RWPE1 (cell line): ENCODE data around the gene SLC7A8.
"Not testable (repeated sequence)": the region's sequence is repeated elsewhere in the genome, so short reads cannot be mapped to it uniquely, and the experiment has no call there.

Experiments used
- CTCF ChIA-PET: fragments of 350-600 bp; sonication (Branson Sonifier 250); formaldehyde crosslinking; extraction: SDS; loops from one replicate; lab custom pipeline; 2021; lab: Yijun Ruan, JAX
- POLR2A ChIA-PET: fragments of 400-600 bp; formaldehyde crosslinking; extraction: SDS; loops from one replicate; lab custom pipeline; 2020; ENCODE audit warnings: antibody characterized with exemption; ENCODE audit not compliant: low non-redundant PET; lab: Yijun Ruan, JAX
- DNase-seq: peaks from one replicate; pipeline ENCODE4 v3.0.0; 2012; ENCODE audit warnings: low spot score
- H3K27ac ChIP-seq: fragments of 450-650 bp; 2 replicates; pipeline ENCODE4 v1.5.1; 2017
- CTCF ChIP-seq: fragments of 450-650 bp; conservative IDR thresholded peaks from 2 replicates; pipeline ENCODE4 v1.5.1; 2017; ENCODE audit warnings: low read depth, mild to moderate bottlenecking

SLC7A8 gene

GRCh38 chr14:23183479-23183878, at the start of gene SLC7A8:
TSS of gene SLC7A8 (minus strand) at chr14:23183660. CDS start at chr14:23182914, 746 bp downstream.
- CTCF ChIA-PET: interaction anchor here (0.7 to 4.7 kb wide), 3 partner anchors 62 to 65 kb away, joined by 3 to 78 read pairs (median 5); no protein-coding TSS in a partner anchor
- no peak for DNase-seq
- TF ChIP-seq CTCF: no peak
- POLR2A ChIA-PET: no interaction called here
- H3K27ac ChIP-seq: peak within 1 kb of the TSS; percentile 55

GRCh38 chr14:23232241-23232808, 48.9 kb upstream of the SLC7A8 start:
- DNase-seq, CTCF ChIA-PET, H3K27ac ChIP-seq, POLR2A ChIA-PET: not testable (repeated sequence)

GRCh38 chr14:23228812-23229211, 45.4 kb upstream of the SLC7A8 start:
- TF ChIP-seq CTCF: no peak
- POLR2A ChIA-PET: no interaction called here
- CTCF ChIA-PET: no interaction called here
- H3K27ac ChIP-seq: no peak overlapping the region
- DNase-seq: no peak

GRCh38 chr14:23227566-23227965, 44.1 kb upstream of the SLC7A8 start:
- H3K27ac ChIP-seq: no peak overlapping the region
- DNase-seq: no peak
- CTCF ChIA-PET: interaction anchor here (0.7 to 1.0 kb wide), 2 partner anchors 41 to 106 kb away, joined by 4 to 5 read pairs; no protein-coding TSS in a partner anchor
- no peak for TF ChIP-seq CTCF
- POLR2A ChIA-PET: interaction anchor here (0.6 kb wide), 1 partner anchor 298 kb away, joined by 10 read pairs; no protein-coding TSS in a partner anchor

GRCh38 chr14:23224958-23225357, 41.5 kb upstream of the SLC7A8 start:
- DNase-seq, H3K27ac ChIP-seq, POLR2A ChIA-PET: not testable (repeated sequence)
- CTCF ChIA-PET: interaction anchor here (0.6 kb wide), 1 partner anchor 167 kb away, joined by 3 read pairs; the partner anchor contains the start of gene CDH24

GRCh38 chr14:23219075-23219474, 35.6 kb upstream of the SLC7A8 start:
- no peak for DNase-seq
- H3K27ac ChIP-seq: no peak overlapping the region
- TF ChIP-seq CTCF: no peak
- ChIA-PET POLR2A (no interaction called here), CTCF (no interaction called here)

GRCh38 chr14:23217032-23218020, 33.9 kb upstream of the SLC7A8 start:
- no peak for TF ChIP-seq CTCF
- ChIA-PET CTCF (interaction anchor here (0.7 kb wide), 1 partner anchor 70 kb away, joined by 3 read pairs; no protein-coding TSS in a partner anchor), POLR2A (no interaction called here)
- H3K27ac ChIP-seq: no peak overlapping the region
- no peak for DNase-seq
